B cell (primary cell): Measurements from ENCODE around the gene GPT2. TPM values are rescaled to one million over a fixed set of nuclear protein-coding genes. Genes with fewer than 3 reads are reported as not detected.
A peak's percentile ranks its signal among the peaks of the same experiment; 100 is the strongest.

Source experiments
- ATAC-seq: fragments of 200-7000 bp; cut with Tn5 transposase; one replicate; pipeline ENCODE4 v1.10.0; 2021; ENCODE audit warnings: low read depth, mild to moderate bottlenecking, moderate number of reproducible peaks, moderate library complexity
- CTCF ChIA-PET: fragments of 350-600 bp; sonication (Branson Sonifier 250); formaldehyde crosslinking; loops from one replicate; lab custom pipeline; 2021; ENCODE audit warnings: antibody characterized with exemption, inconsistent platforms; lab: Charles Lee
- POLR2A ChIA-PET: fragments of 350-600 bp; sonication (Branson Sonifier 250); formaldehyde crosslinking; loops from one replicate; lab custom pipeline; 2021; ENCODE audit warnings: antibody characterized with exemption; lab: Charles Lee
- DNase-seq: peaks from one replicate; pipeline ENCODE4 v3.0.0; 2013
- H2AFZ ChIP-seq: 2 replicates; pipeline ENCODE4 v1.6.1; 2012; ENCODE audit warnings: mild to moderate bottlenecking, low read depth, low read length; ENCODE audit not compliant: insufficient read depth, poor library complexity, severe bottlenecking
- H3K27ac ChIP-seq, 2 donors: 1 replicate in 1 of 2; 2 replicates in 1 of 2; pipeline ENCODE4 v1.5.1; 2012 to 2013; ENCODE audit warnings: low read length in 2 of 2, mild to moderate bottlenecking in 2 of 2, moderate library complexity in 1 of 2
- H3K27me3 ChIP-seq, 4 experiments: fragments of 200-600 bp in 1 of 4; sonication (generic) in 1 of 4; replicated peaks in 1 of 4; 1 replicate in 2 of 4; 2 replicates in 2 of 4; pipeline versions ENCODE4 v1.6.1 to v1.7.0; 2013 to 2016; ENCODE audit warnings: low read length in 3 of 4, mild to moderate bottlenecking in 2 of 4, mixed read lengths in 1 of 4, moderate library complexity in 1 of 4; ENCODE audit not compliant: insufficient read depth in 4 of 4, control insufficient read depth in 3 of 4; ENCODE audit errors: control extremely low read depth in 1 of 4
- H3K36me3 ChIP-seq, 2 experiments: replicated peaks in 1 of 2; 1 replicate in 1 of 2; 2 replicates in 1 of 2; pipeline versions ENCODE4 v1.6.1 to v1.7.1; 2013; ENCODE audit warnings: low read length in 1 of 2; ENCODE audit not compliant: insufficient read depth in 2 of 2, control insufficient read depth in 1 of 2; ENCODE audit errors: control extremely low read depth in 1 of 2, extremely low read depth in 1 of 2
- H3K4me1 ChIP-seq, 2 donors: fragments of 200-600 bp in 1 of 2; sonication (generic) in 1 of 2; 1 replicate in 1 of 2; 2 replicates in 1 of 2; pipeline versions ENCODE4 v1.5.1 to v1.6.1; 2013 to 2017; ENCODE audit warnings: low read length in 2 of 2; ENCODE audit not compliant: control insufficient read depth in 2 of 2, insufficient read depth in 2 of 2
- H3K4me2 ChIP-seq: replicated peaks from 2 replicates; pipeline ENCODE3; 2012; ENCODE audit warnings: mild to moderate bottlenecking, low read depth, low read length; ENCODE audit not compliant: poor library complexity, severe bottlenecking
- H3K4me3 ChIP-seq, 5 experiments: fragments of 200-600 bp in 1 of 5; sonication (generic) in 1 of 5; 1 replicate in 3 of 5; 2 replicates in 2 of 5; pipeline versions ENCODE4 v1.5.1 to v1.7.0; 2011 to 2016; ENCODE audit warnings: low read length in 4 of 5, mild to moderate bottlenecking in 4 of 5, low read depth in 2 of 5, control low read depth in 1 of 5, moderate library complexity in 1 of 5; ENCODE audit not compliant: insufficient read depth in 1 of 5; ENCODE audit errors: control extremely low read depth in 1 of 5, extremely low read depth in 1 of 5
- H3K79me2 ChIP-seq: fragments of 200-600 bp; sonication (generic); one replicate; pipeline ENCODE4 v1.6.0; 2016; ENCODE audit warnings: low read length; ENCODE audit not compliant: control insufficient read depth, insufficient read depth
- H3K9ac ChIP-seq: fragments of 200-600 bp; sonication (generic); 2 replicates; pipeline ENCODE4 v1.6.1; 2017; ENCODE audit warnings: mild to moderate bottlenecking, low read length, moderate library complexity
- H3K9me3 ChIP-seq, 3 donors: one replicate each; pipeline versions ENCODE4 v1.6.1 to v1.7.1; 2013; ENCODE audit warnings: low read length in 2 of 3; ENCODE audit not compliant: control insufficient read depth in 2 of 3, insufficient read depth in 1 of 3; ENCODE audit errors: control extremely low read depth in 1 of 3
- H4K20me1 ChIP-seq: 2 replicates; pipeline ENCODE4 v1.6.0; 2012; ENCODE audit warnings: mild to moderate bottlenecking, low read length; ENCODE audit not compliant: insufficient read depth, control insufficient read depth, poor library complexity, severe bottlenecking
- H3K27ac Mint-ChIP-seq: one replicate; pipeline ENCODE4 v1.8.0; 2021; ENCODE audit warnings: mixed read lengths
- H3K27me3 Mint-ChIP-seq: one replicate; pipeline ENCODE4 v1.8.0; 2021; ENCODE audit warnings: mixed read lengths
- H3K4me1 Mint-ChIP-seq: one replicate; pipeline ENCODE4 v1.8.0; 2021; ENCODE audit warnings: mixed read lengths
- H3K4me3 Mint-ChIP-seq: one replicate; pipeline ENCODE4 v1.8.0; 2021; ENCODE audit warnings: mixed read lengths
- H3K9me3 Mint-ChIP-seq: one replicate; pipeline ENCODE4 v1.8.0; 2022; ENCODE audit warnings: mixed read lengths; ENCODE audit not compliant: insufficient read depth
- CTCF ChIP-seq: fragments of 200-600 bp; IDR thresholded peaks from one replicate; pipeline ENCODE4 v1.8.0; 2022; ENCODE audit warnings: antibody characterized with exemption, mild to moderate bottlenecking
- EZH2 ChIP-seq: IDR thresholded peaks from 2 replicates; pipeline ENCODE4 v1.6.1; 2012; ENCODE audit warnings: borderline replicate concordance, low read depth, mild to moderate bottlenecking, moderate library complexity, low read length; ENCODE audit not compliant: insufficient read depth, poor library complexity, severe bottlenecking
- WGBS: methylation state at CpG from one replicate; pipeline ENCODE4 v1.1.5; 2013; ENCODE audit warnings: missing lambda C conversion rate; ENCODE audit not compliant: insufficient coverage; 5-methylcytosine and 5-hydroxymethylcytosine counted together
- intact Hi-C: fragments of 100-400 bp; cut with micrococcal nuclease; formaldehyde crosslinking; loops from one replicate; pipeline ENCODE4 v1.10.0; 2022
- polyA plus RNA-seq: library from polyadenylated mRNA; depleted of rRNA; stranded (reverse); fragments of >200 nt; gene quantifications from 2 replicates; pipeline ENCODE4 v1.2.3, GENCODE V29; 2012
- total RNA-seq, 2 donors: library from RNA; stranded (reverse); fragments of 120-200 nt in 1 of 2; gene quantifications; 1 replicate in 1 of 2; 2 replicates in 1 of 2; pipeline versions ENCODE4 v1.2.3 to v1.2.4, GENCODE V29; 2013 to 2022

The GPT2 gene
- total and polyA plus RNA-seq, 2 donors (not counting 1 experiment from before 2014, with no cell fraction given) = 6.8 to 9.9 TPM

- H3K36me3 ChIP-seq = peaks cover 26 to 94% of the 10 kb centered on the region in 2 experiments
- no peaks in the 10 kb centered on the region for H3K9me3 Mint-ChIP-seq
- CTCF ChIA-PET = interaction anchor here (0.6 to 1.7 kb wide), 5 partner anchors 10 to 1203 kb away, joined by 3 to 6 read pairs (median 5); no protein-coding TSS in a partner anchor
- no peak overlapping the region for H3K9ac ChIP-seq
- TF ChIP-seq CTCF = no peak
- no peak for TF ChIP-seq EZH2
- no peak overlapping the region for H3K27ac Mint-ChIP-seq
- H3K4me3 Mint-ChIP-seq = no peak overlapping the region
- H3K4me1 ChIP-seq = peaks cover 11 to 13% of the 10 kb centered on the region in 2 donors
- peaks cover 21% of the 10 kb centered on the region for H3K4me1 Mint-ChIP-seq
- H3K4me3 ChIP-seq = no peak overlapping the region
- H3K27ac ChIP-seq = peak overlapping the region in 1 of 2 donors; percentile 69
- peaks cover 56% of the 10 kb centered on the region for H4K20me1 ChIP-seq
- H3K9me3 ChIP-seq = no peaks in the 10 kb centered on the region
- H3K27me3 Mint-ChIP-seq = no peaks in the 10 kb centered on the region
- no peak overlapping the region for H3K4me2 ChIP-seq
- intact Hi-C loops = no loop called here
- DNase-seq (no peak), ATAC-seq (no peak)
- peaks cover 61% of the 10 kb centered on the region for H3K79me2 ChIP-seq
- WGBS = no CpG with 5 or more reads among the region's 3 CpGs
- POLR2A ChIA-PET = interaction anchor here (0.7 kb wide), 1 partner anchor 500 kb away, joined by 3 read pairs; no protein-coding TSS in a partner anchor
- no peaks in the 10 kb centered on the region for H3K27me3 ChIP-seq
- no peak overlapping the region for H2AFZ ChIP-seq
These were observed 78.5 kb downstream of the GPT2 start for GRCh38 chr16:46962629-46963028.

- Histone ChIP-seq H4K20me1 (peaks cover 45% of the 10 kb centered on the region), H3K36me3 (peaks cover 26 to 81% of the 10 kb centered on the region in 2 experiments), H3K4me1 (peaks cover 9 to 11% of the 10 kb centered on the region in 2 donors), H3K27ac (no peak overlapping the region), H3K79me2 (peaks cover 90% of the 10 kb centered on the region), H3K4me3 (no peak overlapping the region), H3K27me3 (no peaks in the 10 kb centered on the region), H3K4me2 (no peak overlapping the region), H3K9ac (no peak overlapping the region), H3K9me3 (no peaks in the 10 kb centered on the region), H2AFZ (no peak overlapping the region)
- ATAC-seq (no peak), DNase-seq (no peak)
- ChIA-PET POLR2A (no interaction called here), CTCF (interaction anchor here (1.3 kb wide), 1 partner anchor 38 kb away, joined by 3 read pairs; no protein-coding TSS in a partner anchor)
- Mint-ChIP-seq H3K27ac (no peak overlapping the region), H3K27me3 (no peaks in the 10 kb centered on the region), H3K9me3 (no peaks in the 10 kb centered on the region), H3K4me1 (peaks cover 25% of the 10 kb centered on the region), H3K4me3 (no peak overlapping the region)
- TF ChIP-seq CTCF (no peak), EZH2 (no peak)
- WGBS = no CpG with 5 or more reads among the region's 2 CpGs
- intact Hi-C loops = no loop called here
These were observed 83.9 kb downstream of the GPT2 start for GRCh38 chr16:46968063-46968435.
